K562 (cell line): ENCODE measurements around the gene NRM. TPM values are rescaled to one million over a fixed set of nuclear protein-coding genes. Genes with fewer than 3 reads are reported as not detected.
A peak's percentile ranks its signal among the peaks of the same experiment; 100 is the strongest.

Experiments
- FOXP1 ChIP-seq: sonication (generic); formaldehyde crosslinking; IDR thresholded peaks from 2 replicates; pipeline ENCODE4 v1.8.0; 2022; ENCODE audit warnings: mild to moderate bottlenecking, missing genetic modification reagents
- LEF1 ChIP-seq: fragments of 450-650 bp; IDR thresholded peaks from 2 replicates; pipeline ENCODE4 v1.6.1; 2016; ENCODE audit warnings: mild to moderate bottlenecking
- MYC ChIP-seq, 2 experiments: fragments of 250-450 bp in 1 of 2; sonication (Bioruptor Pico) in 1 of 2; IDR thresholded peaks; 2 replicates each; pipeline versions ENCODE4 v1.5.1 to v1.6.1; 2012 to 2021; ENCODE audit warnings: low read depth in 2 of 2, borderline replicate concordance in 1 of 2, improper control_type of control experiment in 1 of 2, low read length in 1 of 2, mild to moderate bottlenecking in 1 of 2, moderate library complexity in 1 of 2
- NONO ChIP-seq, 2 experiments: fragments of 200-400 bp in 1 of 2; fragments of 450-650 bp in 1 of 2; formaldehyde crosslinking in 1 of 2; IDR thresholded peaks; 2 replicates each; pipeline ENCODE4 v1.6.1; 2017; ENCODE audit warnings: low read depth in 2 of 2, mild to moderate bottlenecking in 2 of 2, moderate library complexity in 2 of 2, low read length in 1 of 2
- NRF1 ChIP-seq, 2 experiments: fragments of 450-650 bp; IDR thresholded peaks in 1 of 2; conservative IDR thresholded peaks in 1 of 2; 2 replicates each; pipeline ENCODE4 v1.6.1; 2014; ENCODE audit warnings: mild to moderate bottlenecking in 2 of 2
- PCBP1 ChIP-seq: fragments of 200-400 bp; formaldehyde crosslinking; IDR thresholded peaks from 2 replicates; pipeline ENCODE4 v1.6.1; 2018; ENCODE audit warnings: mild to moderate bottlenecking, low read depth, low read length; ENCODE audit not compliant: poor library complexity, severe bottlenecking
- PHB2 ChIP-seq: fragments of 450-650 bp; IDR thresholded peaks from 2 replicates; pipeline ENCODE4 v1.6.1; 2017; ENCODE audit warnings: low read depth
- RBM14 ChIP-seq: fragments of 200-400 bp; formaldehyde crosslinking; IDR thresholded peaks from 2 replicates; pipeline ENCODE4 v1.6.1; 2018; ENCODE audit warnings: low read depth, mild to moderate bottlenecking, low read length, moderate library complexity, borderline replicate concordance; ENCODE audit not compliant: insufficient read depth
- SIN3A ChIP-seq, 2 experiments: fragments of 150-350 bp in 1 of 2; IDR thresholded peaks; 2 replicates each; pipeline ENCODE4 v1.6.1; 2011 to 2016; ENCODE audit warnings: borderline replicate concordance in 2 of 2, low read depth in 2 of 2, low read length in 2 of 2, mild to moderate bottlenecking in 2 of 2, moderate library complexity in 2 of 2; ENCODE audit not compliant: control insufficient read depth in 1 of 2
- SNRNP70 ChIP-seq: fragments of 200-400 bp; formaldehyde crosslinking; optimal IDR thresholded peaks from 2 replicates; pipeline ENCODE3; 2017; ENCODE audit warnings: low read depth, low read length
- SP1 ChIP-seq: sonication (generic); formaldehyde crosslinking; IDR thresholded peaks from 2 replicates; pipeline ENCODE4 v1.8.1; 2022; ENCODE audit warnings: mild to moderate bottlenecking, missing genetic modification reagents
- SRF ChIP-seq, 2 experiments: fragments of 250-450, 450-650 bp in 1 of 2; sonication (Bioruptor Pico) in 1 of 2; sonication (generic) in 1 of 2; formaldehyde crosslinking; IDR thresholded peaks; 2 replicates each; pipeline versions ENCODE4 v1.5.0 to v1.5.1; 2020 to 2022; ENCODE audit warnings: mild to moderate bottlenecking in 1 of 2, missing genetic modification reagents in 1 of 2
- TAL1 ChIP-seq: fragments of 450-650 bp; IDR thresholded peaks from 2 replicates; pipeline ENCODE4 v1.6.1; 2016; ENCODE audit warnings: mild to moderate bottlenecking
- TRIM28 ChIP-seq: fragments of 450-650 bp; IDR thresholded peaks from 2 replicates; pipeline ENCODE4 v1.6.1; 2017
- WHSC1 ChIP-seq: IDR thresholded peaks from one replicate; pipeline ENCODE4 v1.6.1; 2012; ENCODE audit warnings: low read length, control low read depth, inconsistent platforms
- ZBED1 ChIP-seq: IDR thresholded peaks from 2 replicates; pipeline ENCODE4 v1.6.1; 2014
- ZNF212 ChIP-seq: fragments of 450-650 bp; formaldehyde crosslinking; IDR thresholded peaks from 2 replicates; pipeline ENCODE4 v1.4.0; 2020; ENCODE audit warnings: mild to moderate bottlenecking
- ZNF274 ChIP-seq: IDR thresholded peaks from 2 replicates; pipeline ENCODE4 v1.6.1; 2011; ENCODE audit warnings: low read depth, mild to moderate bottlenecking, low read length, moderate library complexity, borderline replicate concordance
- ZNF408 ChIP-seq: fragments of 250-450 bp; sonication (Bioruptor Pico); IDR thresholded peaks from 2 replicates; pipeline ENCODE4 v1.4.0; 2020; ENCODE audit warnings: low read depth, mild to moderate bottlenecking, moderate library complexity
- ZNF561 ChIP-seq: fragments of 450-650 bp; formaldehyde crosslinking; conservative IDR thresholded peaks from 2 replicates; pipeline ENCODE4 v1.4.0; 2020; ENCODE audit warnings: mild to moderate bottlenecking, moderate library complexity
- ZNF766 ChIP-seq: fragments of 200-800 bp; sonication (Bioruptor generic); conservative IDR thresholded peaks from 2 replicates; pipeline ENCODE4 v1.6.1; 2016; ENCODE audit warnings: missing genetic modification characterization, missing compliant biosample characterization
- polyA plus RNA-seq, 8 experiments: library from polyadenylated mRNA; depleted of rRNA in 4 of 8; stranded (reverse) in 5 of 8; unstranded in 3 of 8; fragments of >200 nt; fragmentation: Nextera tagmentation in 2 of 8; fragmentation: Illumina TruSeq in 1 of 8; extraction: Ambion mirVana in 2 of 8; extraction: Trizol in 1 of 8; gene quantifications; 2 replicates each; pipeline versions ENCODE4 v1.2.1 to v1.2.3, GENCODE V29; 2011 to 2014; ENCODE audit warnings: inconsistent platforms in 1 of 8, missing spikeins in 1 of 8
- total RNA-seq, 7 experiments: library from RNA; depleted of rRNA in 6 of 7; stranded (reverse); fragments of >200 nt in 6 of 7; fragmentation: Illumina TruSeq in 2 of 7; extraction: Trizol in 2 of 7; gene quantifications; 2 replicates each; pipeline versions ENCODE4 v1.2.1 to v1.2.3, GENCODE V29; 2011 to 2021; ENCODE audit warnings: low replicate concordance in 1 of 7
- TF ChIP-seq, protein P1 (sequence below): fragments of 450-650 bp; IDR thresholded peaks from 2 replicates; pipeline ENCODE4 v1.6.1; 2016; ENCODE audit warnings: borderline replicate concordance
- TF ChIP-seq, protein P2 (sequence below): fragments of 450-650 bp; IDR thresholded peaks from 2 replicates; pipeline ENCODE4 v1.6.1; 2017; ENCODE audit warnings: antibody characterized with exemption
- TF ChIP-seq, protein P3 (sequence below): fragments of 450-650 bp; formaldehyde crosslinking; IDR thresholded peaks from 2 replicates; pipeline ENCODE4 v1.4.0; 2022; ENCODE audit warnings: mild to moderate bottlenecking, moderate library complexity

NRM gene
- total and polyA plus RNA-seq, 9 of the 15 experiments (the other 6 are each of a cell fraction or from before 2014, with no cell fraction given), result 9.7 to 58.2 (median 18.1) TPM

DNA sequence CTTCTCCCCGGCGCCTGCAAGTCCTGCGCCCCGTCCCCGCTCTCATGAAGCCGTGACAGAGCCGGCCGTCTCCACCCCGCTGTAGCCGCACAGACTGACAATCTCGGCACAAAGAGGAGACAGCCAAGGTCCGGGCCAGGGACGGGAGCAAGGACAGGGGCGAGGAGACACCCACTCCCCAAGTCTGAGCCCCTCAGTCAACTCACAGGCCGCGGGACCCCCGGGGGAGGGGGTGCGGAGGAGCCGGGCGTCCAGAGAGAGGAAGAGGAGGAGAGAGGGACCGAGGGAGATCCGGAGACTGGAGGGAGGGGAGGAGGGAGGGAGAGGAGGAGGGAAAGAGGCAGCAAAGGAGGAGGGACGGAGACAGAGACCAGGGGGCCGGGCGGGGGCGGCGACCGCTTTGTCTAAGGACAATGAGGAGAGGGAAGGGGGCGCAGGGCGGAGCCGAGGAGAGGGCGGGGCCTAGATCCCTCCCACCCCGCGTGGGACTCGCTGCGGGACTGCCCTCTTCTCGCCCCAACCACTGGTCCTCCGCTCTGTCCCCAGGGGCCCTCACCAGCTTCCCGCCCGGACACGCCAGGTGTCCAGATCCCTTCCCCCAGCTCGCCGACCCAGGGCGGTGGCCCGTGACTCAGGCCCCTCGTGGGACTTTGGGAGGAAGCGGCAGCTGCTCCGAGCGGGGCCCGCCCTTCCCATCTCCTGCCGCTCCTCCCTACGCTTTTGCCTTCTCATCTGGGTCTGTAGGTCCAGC is 3.7 kb downstream of the NRM start (continued):
- TF ChIP-seq MYC (IDR thresholded peaks at IDR 0.05; ENCODE audit: low read depth, low read length) (peak; percentile 82), MYC (CRISPR knock-in tag; IDR thresholded peaks at IDR 0.05; ENCODE audit: borderline replicate concordance, low read depth) (peak; percentile 70), ZNF408 (CRISPR knock-in tag) (no peak), TAL1 (no peak), PHB2 (0 out of 2 replicates have a peak, but pooled peaks have one; percentile 24), RBM14 (no peak), ZBED1 (no peak; the same call in 1 of the 2 replicates), LEF1 (peak; percentile 85), ZNF561 (no peak), FOXP1 (CRISPR knock-in tag) (no peak), SNRNP70 (no peak), SP1 (peak; percentile 80), TRIM28 (no peak), WHSC1 (no peak), ZNF766 (CRISPR knock-in tag) (0 out of 2 replicates have a peak, but pooled peaks have one; percentile 8), ZNF274 (no peak), SIN3A (IDR thresholded peaks at IDR 0.05; ENCODE audit: borderline replicate concordance in 2 of 2, control insufficient read depth in 1 of 2, low read depth in 2 of 2, low read length in 2 of 2) (peak in 1 of 2 experiments; percentile 95; a peak in 3 of 4 replicates), PCBP1 (peak; percentile 11), NONO (IDR thresholded peaks at IDR 0.05; ENCODE audit: low read depth in 2 of 2, low read length in 1 of 2) (no peak), SRF (CRISPR knock-in tag; IDR thresholded peaks at IDR 0.05) (peak in 1 of 2 experiments; percentile 65; a peak in 1 of 4 replicates), NRF1 (conservative IDR thresholded peaks at IDR 0.05 in 1 of 2, IDR thresholded peaks at IDR 0.05 in 1 of 2) (peak; percentile 34 to 53), ZNF212 (CRISPR knock-in tag) (no peak)
- TF ChIP-seq, protein P1, sequence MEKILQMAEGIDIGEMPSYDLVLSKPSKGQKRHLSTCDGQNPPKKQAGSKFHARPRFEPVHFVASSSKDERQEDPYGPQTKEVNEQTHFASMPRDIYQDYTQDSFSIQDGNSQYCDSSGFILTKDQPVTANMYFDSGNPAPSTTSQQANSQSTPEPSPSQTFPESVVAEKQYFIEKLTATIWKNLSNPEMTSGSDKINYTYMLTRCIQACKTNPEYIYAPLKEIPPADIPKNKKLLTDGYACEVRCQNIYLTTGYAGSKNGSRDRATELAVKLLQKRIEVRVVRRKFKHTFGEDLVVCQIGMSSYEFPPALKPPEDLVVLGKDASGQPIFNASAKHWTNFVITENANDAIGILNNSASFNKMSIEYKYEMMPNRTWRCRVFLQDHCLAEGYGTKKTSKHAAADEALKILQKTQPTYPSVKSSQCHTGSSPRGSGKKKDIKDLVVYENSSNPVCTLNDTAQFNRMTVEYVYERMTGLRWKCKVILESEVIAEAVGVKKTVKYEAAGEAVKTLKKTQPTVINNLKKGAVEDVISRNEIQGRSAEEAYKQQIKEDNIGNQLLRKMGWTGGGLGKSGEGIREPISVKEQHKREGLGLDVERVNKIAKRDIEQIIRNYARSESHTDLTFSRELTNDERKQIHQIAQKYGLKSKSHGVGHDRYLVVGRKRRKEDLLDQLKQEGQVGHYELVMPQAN, result peak; percentile 70
- TF ChIP-seq, protein P2, sequence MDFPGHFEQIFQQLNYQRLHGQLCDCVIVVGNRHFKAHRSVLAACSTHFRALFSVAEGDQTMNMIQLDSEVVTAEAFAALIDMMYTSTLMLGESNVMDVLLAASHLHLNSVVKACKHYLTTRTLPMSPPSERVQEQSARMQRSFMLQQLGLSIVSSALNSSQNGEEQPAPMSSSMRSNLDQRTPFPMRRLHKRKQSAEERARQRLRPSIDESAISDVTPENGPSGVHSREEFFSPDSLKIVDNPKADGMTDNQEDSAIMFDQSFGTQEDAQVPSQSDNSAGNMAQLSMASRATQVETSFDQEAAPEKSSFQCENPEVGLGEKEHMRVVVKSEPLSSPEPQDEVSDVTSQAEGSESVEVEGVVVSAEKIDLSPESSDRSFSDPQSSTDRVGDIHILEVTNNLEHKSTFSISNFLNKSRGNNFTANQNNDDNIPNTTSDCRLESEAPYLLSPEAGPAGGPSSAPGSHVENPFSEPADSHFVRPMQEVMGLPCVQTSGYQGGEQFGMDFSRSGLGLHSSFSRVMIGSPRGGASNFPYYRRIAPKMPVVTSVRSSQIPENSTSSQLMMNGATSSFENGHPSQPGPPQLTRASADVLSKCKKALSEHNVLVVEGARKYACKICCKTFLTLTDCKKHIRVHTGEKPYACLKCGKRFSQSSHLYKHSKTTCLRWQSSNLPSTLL, result no peak; the same call in 1 of the 2 replicates
- TF ChIP-seq, protein P3, sequence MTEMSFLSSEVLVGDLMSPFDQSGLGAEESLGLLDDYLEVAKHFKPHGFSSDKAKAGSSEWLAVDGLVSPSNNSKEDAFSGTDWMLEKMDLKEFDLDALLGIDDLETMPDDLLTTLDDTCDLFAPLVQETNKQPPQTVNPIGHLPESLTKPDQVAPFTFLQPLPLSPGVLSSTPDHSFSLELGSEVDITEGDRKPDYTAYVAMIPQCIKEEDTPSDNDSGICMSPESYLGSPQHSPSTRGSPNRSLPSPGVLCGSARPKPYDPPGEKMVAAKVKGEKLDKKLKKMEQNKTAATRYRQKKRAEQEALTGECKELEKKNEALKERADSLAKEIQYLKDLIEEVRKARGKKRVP, result no peak
